22Rv1 (cell line): ENCODE measurements around the gene ANO10.
"Not testable (repeated sequence)": the region's sequence is repeated elsewhere in the genome, so short reads cannot be mapped to it uniquely, and the experiment has no call there.

ENCODE experiments used
- H3K27ac ChIP-seq: fragments of 450-650 bp; 2 replicates; pipeline ENCODE4 v1.5.1; 2017
- CTCF ChIP-seq: fragments of 450-650 bp; IDR thresholded peaks from 2 replicates; pipeline ENCODE4 v1.5.1; 2017; ENCODE audit warnings: mild to moderate bottlenecking
- ZFX ChIP-seq: fragments of 450-650 bp; IDR thresholded peaks from 2 replicates; pipeline ENCODE4 v1.6.1; 2017; ENCODE audit warnings: antibody characterized with exemption, borderline replicate concordance

The ANO10 gene

GRCh38 chr3:43523454-43524053 lies 98.3 kb downstream of the ANO10 start:
- H3K27ac ChIP-seq, result no peak overlapping the region
- TF ChIP-seq CTCF (no peak), ZFX (no peak)

- H3K27ac ChIP-seq, result no peak overlapping the region
- TF ChIP-seq CTCF (no peak), ZFX (no peak)
Measured at GRCh38 chr3:43522727-43523362, 99.0 kb downstream of the ANO10 start.

GRCh38 chr3:43521941-43522340 lies 99.9 kb downstream of the ANO10 start:
- TF ChIP-seq CTCF (no peak), ZFX (no peak)
- H3K27ac ChIP-seq, result no peak overlapping the region

GRCh38 chr3:43518515-43518914 lies 103.3 kb downstream of the ANO10 start:
- not testable (repeated sequence) for H3K27ac ChIP-seq

- TF ChIP-seq CTCF, result no peak
- TF ChIP-seq ZFX, result no peak
Measured at GRCh38 chr3:43515970-43516635, 105.7 kb downstream of the ANO10 start.

GRCh38 chr3:43515208-43515917 lies 106.4 kb downstream of the ANO10 start:
- H3K27ac ChIP-seq, result no peak overlapping the region
- TF ChIP-seq CTCF (no peak), ZFX (no peak)

More at GRCh38 chr3:43515970-43516635, 105.7 kb downstream of the ANO10 start:
- no peak overlapping the region for H3K27ac ChIP-seq

GRCh38 chr3:43512754-43513404 lies 108.9 kb downstream of the ANO10 start:
- TF ChIP-seq ZFX (no peak), CTCF (no peak)
- no peak overlapping the region for H3K27ac ChIP-seq
